H1 (cell line): ENCODE data around the gene FOXK1. TPM values are rescaled to one million over a fixed set of nuclear protein-coding genes. Genes with fewer than 3 reads are reported as not detected.

Source experiments
- ATF3 ChIP-seq: IDR thresholded peaks from 2 replicates; pipeline ENCODE4 v1.6.1; 2011; ENCODE audit warnings: low read depth, mild to moderate bottlenecking, low read length; ENCODE audit not compliant: insufficient read depth
- HDAC6 ChIP-seq: IDR thresholded peaks from one replicate; pipeline ENCODE4 v1.7.1; 2012; ENCODE audit warnings: low read depth, mild to moderate bottlenecking, inconsistent platforms, low read length, moderate library complexity
- POU5F1 ChIP-seq: IDR thresholded peaks from 2 replicates; pipeline ENCODE4 v1.6.1; 2011; ENCODE audit warnings: low read depth, mild to moderate bottlenecking, low read length, moderate library complexity
- SRF ChIP-seq: IDR thresholded peaks from 2 replicates; pipeline ENCODE4 v1.6.1; 2011; ENCODE audit warnings: mild to moderate bottlenecking, low read depth, low read length, moderate library complexity
- USF2 ChIP-seq: IDR thresholded peaks from 2 replicates; pipeline ENCODE4 v1.6.1; 2011; ENCODE audit warnings: low read length, improper control_type of control experiment
- ZNF274 ChIP-seq: IDR thresholded peaks from 2 replicates; pipeline ENCODE4 v1.7.0; 2012; ENCODE audit warnings: low read length, borderline replicate concordance; ENCODE audit errors: extremely low read depth
- polyA plus RNA-seq, 7 experiments: library from polyadenylated mRNA; depleted of rRNA in 3 of 7; stranded (reverse) in 5 of 7; unstranded in 2 of 7; fragments of >200 nt in 5 of 7; fragments of 200-250 nt in 2 of 7; gene quantifications; 1 replicate in 5 of 7; 2 replicates in 1 of 7; 4 replicates in 1 of 7; pipeline versions ENCODE4 v1.2.1 to v1.2.3, GENCODE V29; 2011 to 2013; ENCODE audit warnings: missing spikeins in 2 of 7, mixed read lengths in 2 of 7
- total RNA-seq: library from RNA; stranded (reverse); fragmentation: NEBNext Ultra II Directional; extraction: Animal tissue kit (Norgen Biotek cat#: 25700); gene quantifications from 2 replicates; pipeline ENCODE4 v1.2.1, GENCODE V29; 2021

Gene FOXK1
- total and polyA plus RNA-seq, 2 of the 8 experiments (the other 6 are each of a cell fraction or from before 2014, with no cell fraction given): 2.0 to 8.5 TPM

GRCh38 chr7:4782333-4783291 lies 100.5 kb downstream of the FOXK1 start (continued):
- TF ChIP-seq USF2: no peak
- TF ChIP-seq SRF: no peak
- TF ChIP-seq HDAC6: no peak
- no peak for TF ChIP-seq ZNF274
- no peak for TF ChIP-seq POU5F1
- TF ChIP-seq ATF3: no peak
